HCT116 (cell line): ENCODE results near the gene SLC5A10. TPM values are rescaled to one million over a fixed set of nuclear protein-coding genes. Genes with fewer than 3 reads are reported as not detected.

Experiments used
- ATAC-seq: fragments of 200-7000 bp; cut with Tn5 transposase; 2 replicates; pipeline ENCODE4 v1.9.1; 2020; ENCODE audit warnings: mild to moderate bottlenecking, moderate library complexity
- BruUV-seq: library from RNA; stranded (reverse); fragments of 400-500 nt; replicated peaks from 2 replicates; lab custom pipeline; 2021; lab: Mats Ljungman, UMichigan
- CTCF ChIA-PET: fragments of 300-600 bp; sonication (Branson Sonifier 250); formaldehyde crosslinking; loops from one replicate; lab custom pipeline; 2021; ENCODE audit warnings: antibody characterized with exemption; lab: Charles Lee
- POLR2A ChIA-PET: fragments of 300-600, 350-600 bp; sonication (Branson Sonifier 250); formaldehyde crosslinking; loops from one replicate; lab custom pipeline; 2021; ENCODE audit warnings: antibody characterized with exemption; lab: Charles Lee
- RAD21 ChIA-PET, 2 experiments: fragments of 300-600 bp; sonication (Branson Sonifier 250); formaldehyde crosslinking; loops; one replicate each; lab custom pipeline; 2023; ENCODE audit warnings: low total read pairs in 2 of 2; ENCODE audit not compliant: uncharacterized antibody in 2 of 2, unreplicated experiment in 2 of 2, low non-redundant PET in 1 of 2; lab: Charles Lee
- DNase-seq: peaks from one replicate; pipeline ENCODE4 v3.0.0-alpha.2; 2010; ENCODE audit warnings: low read depth, low spot score
- H2AFZ ChIP-seq: fragments of 200-600 bp; shearing (Covaris generic), sonication (generic); 2 replicates; pipeline ENCODE4 v1.6.1; 2017; ENCODE audit warnings: low read depth, mixed run types, mixed read lengths, antibody characterized with exemption, low read length; ENCODE audit not compliant: poor library complexity, severe bottlenecking
- H3K27ac ChIP-seq: 2 replicates; pipeline ENCODE4 v1.5.1; 2012; ENCODE audit warnings: low read depth, low read length
- H3K27me3 ChIP-seq: fragments of 200-600 bp; sonication (generic); 2 replicates; pipeline ENCODE4 v1.6.1; 2016; ENCODE audit warnings: mixed run types, low read length, mixed read lengths; ENCODE audit not compliant: insufficient read depth
- H3K36me3 ChIP-seq, 2 experiments: fragments of 200-500 bp in 1 of 2; fragments of 200-600 bp in 1 of 2; sonication (Bioruptor generic) in 1 of 2; sonication (generic) in 1 of 2; 2 replicates each; pipeline versions ENCODE4 v1.5.1 to v1.6.1; 2014 to 2016; ENCODE audit warnings: low read length in 2 of 2, inconsistent platforms in 1 of 2, mixed read lengths in 1 of 2, mixed run types in 1 of 2; ENCODE audit not compliant: insufficient read depth in 2 of 2, control insufficient read depth in 1 of 2
- H3K4me1 ChIP-seq, 2 experiments: fragments of 200-600 bp in 1 of 2; sonication (generic) in 1 of 2; 2 replicates each; pipeline versions ENCODE4 v1.5.1 to v1.6.1; 2012 to 2017; ENCODE audit warnings: low read length in 2 of 2, inconsistent platforms in 1 of 2, mild to moderate bottlenecking in 1 of 2, mixed read lengths in 1 of 2, mixed run types in 1 of 2, moderate library complexity in 1 of 2; ENCODE audit not compliant: insufficient read depth in 2 of 2, control insufficient read depth in 1 of 2
- H3K4me2 ChIP-seq: fragments of 200-600 bp; sonication (generic); 2 replicates; pipeline ENCODE4 v1.6.1; 2017; ENCODE audit warnings: mixed run types, low read length, mixed read lengths
- H3K4me3 ChIP-seq, 2 experiments: fragments of 200-600 bp in 1 of 2; sonication (generic) in 1 of 2; replicated peaks in 1 of 2; 2 replicates each; pipeline ENCODE4 v1.5.1; 2011 to 2016; ENCODE audit warnings: low read length in 2 of 2, control low read depth in 1 of 2, low read depth in 1 of 2, mild to moderate bottlenecking in 1 of 2, mixed read lengths in 1 of 2, mixed run types in 1 of 2
- H3K79me2 ChIP-seq: fragments of 200-600 bp; sonication (generic); 2 replicates; pipeline ENCODE4 v1.6.1; 2017; ENCODE audit warnings: mild to moderate bottlenecking, mixed run types, low read length, moderate library complexity, mixed read lengths; ENCODE audit not compliant: insufficient read depth
- H3K9ac ChIP-seq: fragments of 200-600 bp; sonication (generic); 2 replicates; pipeline ENCODE4 v1.6.1; 2016; ENCODE audit warnings: low read length, mixed read lengths
- H3K9me2 ChIP-seq: fragments of 200-600 bp; sonication (generic), shearing (Covaris generic); 2 replicates; pipeline ENCODE4 v1.6.1; 2017; ENCODE audit warnings: mixed run types, mild to moderate bottlenecking, moderate library complexity; ENCODE audit not compliant: insufficient read depth
- H3K9me3 ChIP-seq, 2 experiments: fragments of 200-500 bp in 1 of 2; fragments of 200-600 bp in 1 of 2; sonication (Bioruptor generic) in 1 of 2; sonication (generic) in 1 of 2; 2 replicates each; pipeline ENCODE4 v1.6.1; 2014 to 2017; ENCODE audit warnings: low read length in 2 of 2, mixed read lengths in 2 of 2, inconsistent platforms in 1 of 2, low read depth in 1 of 2, mild to moderate bottlenecking in 1 of 2, mixed run types in 1 of 2, moderate library complexity in 1 of 2; ENCODE audit not compliant: control insufficient read depth in 1 of 2, insufficient read depth in 1 of 2
- H4K20me1 ChIP-seq: fragments of 200-600 bp; sonication (generic), shearing (Covaris generic); 2 replicates; pipeline ENCODE4 v1.6.1; 2017; ENCODE audit warnings: mixed run types, mild to moderate bottlenecking, moderate library complexity; ENCODE audit not compliant: insufficient read depth
- CTCF ChIP-seq, 3 experiments: fragments of 200-600 bp in 1 of 3; sonication (generic) in 1 of 3; IDR thresholded peaks in 2 of 3; conservative IDR thresholded peaks in 1 of 3; 2 replicates each; pipeline ENCODE4 v1.5.1; 2012 to 2017; ENCODE audit warnings: low read depth in 2 of 3, low read length in 2 of 3, antibody characterized with exemption in 1 of 3, borderline replicate concordance in 1 of 3, control low read depth in 1 of 3, mild to moderate bottlenecking in 1 of 3, mixed read lengths in 1 of 3, mixed run types in 1 of 3, moderate library complexity in 1 of 3; ENCODE audit not compliant: insufficient read depth in 1 of 3
- EGR1 ChIP-seq: IDR thresholded peaks from 2 replicates; pipeline ENCODE4 v1.6.1; 2012; ENCODE audit warnings: low read depth
- EZH2 ChIP-seq: fragments of 200-600 bp; sonication (generic); IDR thresholded peaks from 2 replicates; pipeline ENCODE4 v1.6.1; 2017; ENCODE audit warnings: antibody characterized with exemption, mixed run types
- JUND ChIP-seq: IDR thresholded peaks from 2 replicates; pipeline ENCODE4 v1.6.1; 2012
- POLR2AphosphoS5 ChIP-seq: IDR thresholded peaks from 2 replicates; pipeline ENCODE4 v1.6.1; 2011; ENCODE audit warnings: mild to moderate bottlenecking, low read depth, low read length, moderate library complexity
- SIN3A ChIP-seq: IDR thresholded peaks from 2 replicates; pipeline ENCODE4 v1.6.1; 2012; ENCODE audit warnings: low read depth
- SRF ChIP-seq: IDR thresholded peaks from 2 replicates; pipeline ENCODE4 v1.6.1; 2012; ENCODE audit warnings: low read depth
- TCF7L2 ChIP-seq: IDR thresholded peaks from 2 replicates; pipeline ENCODE4 v1.7.0; 2011; ENCODE audit warnings: borderline replicate concordance, inconsistent platforms; ENCODE audit not compliant: insufficient read depth, insufficient read length; ENCODE audit errors: extremely low read depth
- YY1 ChIP-seq: IDR thresholded peaks from 2 replicates; pipeline ENCODE4 v1.6.1; 2011; ENCODE audit warnings: low read length, low read depth, moderate library complexity, mild to moderate bottlenecking; ENCODE audit not compliant: insufficient replicate concordance; ENCODE audit errors: extremely low read depth
- ZFX ChIP-seq: fragments of 450-650 bp; IDR thresholded peaks from 2 replicates; pipeline ENCODE4 v1.6.1; 2017
- intact Hi-C: fragments of 100-400 bp; cut with micrococcal nuclease; formaldehyde crosslinking; loops from 2 replicates; pipeline ENCODE4 v1.10.0; 2022
- total RNA-seq: library from RNA; stranded (reverse); gene quantifications from one replicate; pipeline ENCODE4 v1.2.1, GENCODE V29; 2021; ENCODE audit not compliant: unreplicated experiment
- TF ChIP-seq, protein P1 (sequence below): IDR thresholded peaks from 2 replicates; pipeline ENCODE4 v1.6.1; 2012; ENCODE audit warnings: low read depth

SLC5A10 gene
- total RNA-seq, 1 experiment from 2014 or later, result not detected

DNA sequence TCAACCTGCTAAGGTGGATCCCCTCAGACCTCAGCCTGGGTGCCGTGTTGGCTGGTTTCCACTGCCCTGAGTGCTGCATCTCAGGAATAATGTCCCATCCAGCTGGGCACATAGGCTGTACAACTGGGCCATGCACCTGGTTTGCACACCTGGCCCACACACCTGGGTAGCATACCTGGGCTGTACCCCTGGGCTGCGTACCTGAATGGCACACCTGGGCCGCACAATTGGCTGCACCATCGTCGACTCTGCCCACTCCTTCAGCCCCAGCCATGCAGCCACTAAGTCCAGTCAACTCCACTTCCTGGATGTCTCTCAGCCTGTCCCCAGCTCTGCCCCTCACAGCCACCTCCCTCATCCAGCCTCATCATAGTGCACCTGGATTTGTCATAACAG is 7.9 kb downstream of the SLC5A10 start:
- H3K9ac ChIP-seq, result no peak overlapping the region
- H3K36me3 ChIP-seq, result no peaks in the 10 kb centered on the region
- no peak for DNase-seq
- H3K27me3 ChIP-seq, result no peaks in the 10 kb centered on the region
- intact Hi-C loops, result no loop called here
- no peaks in the 10 kb centered on the region for H4K20me1 ChIP-seq
- peaks cover 6 to 22% of the 10 kb centered on the region in 2 experiments; a peak in 3 of 4 replicates for H3K4me1 ChIP-seq
- ChIA-PET RAD21 (no interaction called here), CTCF (no interaction called here), POLR2A (no interaction called here)
- no peaks in the 10 kb centered on the region for H3K9me3 ChIP-seq
- no TSS peak for BruUV-seq
- no peak overlapping the region for H3K27ac ChIP-seq
- no peak for TF ChIP-seq CTCF (IDR thresholded peaks at IDR 0.05 in 2 of 3, conservative IDR thresholded peaks at IDR 0.05 in 1 of 3; ENCODE audit: borderline replicate concordance in 1 of 3, insufficient read depth in 1 of 3, low read depth in 2 of 3, low read length in 2 of 3)
- TF ChIP-seq POLR2AphosphoS5, result no peak
- H3K9me2 ChIP-seq, result no peaks in the 10 kb centered on the region
- ATAC-seq, result no peak
- no peaks in the 10 kb centered on the region for H3K79me2 ChIP-seq
- no peak overlapping the region for H3K4me3 ChIP-seq
- H3K4me2 ChIP-seq, result no peak overlapping the region
- no peak overlapping the region for H2AFZ ChIP-seq

DNA sequence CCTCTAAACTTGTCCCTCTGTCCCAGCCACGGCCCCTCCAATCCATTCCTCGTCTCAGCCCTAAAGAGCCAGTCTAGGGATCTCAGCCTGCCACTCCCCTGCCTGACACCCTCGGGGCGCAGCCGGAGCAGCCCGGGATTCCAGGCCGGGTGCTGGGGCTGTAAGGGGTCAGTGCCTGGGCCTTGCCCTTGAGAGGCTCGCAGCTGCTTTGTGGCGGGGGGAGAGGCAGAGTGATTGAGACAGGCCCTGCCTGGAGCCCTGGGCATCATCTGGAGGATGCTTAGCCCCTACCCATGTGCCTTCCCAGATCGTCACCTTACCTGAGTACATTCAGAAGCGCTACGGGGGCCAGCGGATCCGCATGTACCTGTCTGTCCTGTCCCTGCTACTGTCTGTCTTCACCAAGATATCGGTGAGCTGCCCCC is 8.3 kb downstream of the SLC5A10 start:
- Histone ChIP-seq H3K9me2 (no peaks in the 10 kb centered on the region), H2AFZ (no peak overlapping the region), H3K27me3 (no peaks in the 10 kb centered on the region), H3K27ac (no peak overlapping the region), H3K9ac (no peak overlapping the region), H4K20me1 (no peaks in the 10 kb centered on the region), H3K36me3 (no peaks in the 10 kb centered on the region), H3K79me2 (no peaks in the 10 kb centered on the region), H3K9me3 (no peaks in the 10 kb centered on the region), H3K4me2 (no peak overlapping the region), H3K4me3 (no peak overlapping the region), H3K4me1 (peaks cover 6 to 22% of the 10 kb centered on the region in 2 experiments; a peak in 3 of 4 replicates)
- DNase-seq, result no peak
- ChIA-PET POLR2A (no interaction called here), RAD21 (interaction anchor here in 1 of 2 experiments (1.4 kb wide), 1 partner anchor 15 kb away, joined by 3 read pairs; no protein-coding TSS in a partner anchor), CTCF (interaction anchor here (1.1 to 1.6 kb wide), 3 partner anchors 8 to 335 kb away, joined by 4 to 22 read pairs (median 6); partner anchors contain the start of gene SLC5A10)
- intact Hi-C loops, result no loop called here
- no TSS peak for BruUV-seq
- no peak for ATAC-seq
- TF ChIP-seq SRF (no peak), YY1 (no peak), CTCF (IDR thresholded peaks at IDR 0.05 in 2 of 3, conservative IDR thresholded peaks at IDR 0.05 in 1 of 3; ENCODE audit: borderline replicate concordance in 1 of 3, insufficient read depth in 1 of 3, low read depth in 2 of 3, low read length in 2 of 3) (no peak), EZH2 (no peak), TCF7L2 (no peak), EGR1 (no peak), JUND (no peak), POLR2AphosphoS5 (no peak), SIN3A (no peak), ZFX (no peak)
- TF ChIP-seq, protein P1, sequence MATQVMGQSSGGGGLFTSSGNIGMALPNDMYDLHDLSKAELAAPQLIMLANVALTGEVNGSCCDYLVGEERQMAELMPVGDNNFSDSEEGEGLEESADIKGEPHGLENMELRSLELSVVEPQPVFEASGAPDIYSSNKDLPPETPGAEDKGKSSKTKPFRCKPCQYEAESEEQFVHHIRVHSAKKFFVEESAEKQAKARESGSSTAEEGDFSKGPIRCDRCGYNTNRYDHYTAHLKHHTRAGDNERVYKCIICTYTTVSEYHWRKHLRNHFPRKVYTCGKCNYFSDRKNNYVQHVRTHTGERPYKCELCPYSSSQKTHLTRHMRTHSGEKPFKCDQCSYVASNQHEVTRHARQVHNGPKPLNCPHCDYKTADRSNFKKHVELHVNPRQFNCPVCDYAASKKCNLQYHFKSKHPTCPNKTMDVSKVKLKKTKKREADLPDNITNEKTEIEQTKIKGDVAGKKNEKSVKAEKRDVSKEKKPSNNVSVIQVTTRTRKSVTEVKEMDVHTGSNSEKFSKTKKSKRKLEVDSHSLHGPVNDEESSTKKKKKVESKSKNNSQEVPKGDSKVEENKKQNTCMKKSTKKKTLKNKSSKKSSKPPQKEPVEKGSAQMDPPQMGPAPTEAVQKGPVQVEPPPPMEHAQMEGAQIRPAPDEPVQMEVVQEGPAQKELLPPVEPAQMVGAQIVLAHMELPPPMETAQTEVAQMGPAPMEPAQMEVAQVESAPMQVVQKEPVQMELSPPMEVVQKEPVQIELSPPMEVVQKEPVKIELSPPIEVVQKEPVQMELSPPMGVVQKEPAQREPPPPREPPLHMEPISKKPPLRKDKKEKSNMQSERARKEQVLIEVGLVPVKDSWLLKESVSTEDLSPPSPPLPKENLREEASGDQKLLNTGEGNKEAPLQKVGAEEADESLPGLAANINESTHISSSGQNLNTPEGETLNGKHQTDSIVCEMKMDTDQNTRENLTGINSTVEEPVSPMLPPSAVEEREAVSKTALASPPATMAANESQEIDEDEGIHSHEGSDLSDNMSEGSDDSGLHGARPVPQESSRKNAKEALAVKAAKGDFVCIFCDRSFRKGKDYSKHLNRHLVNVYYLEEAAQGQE, result no peak
